DMS 273 treated with DMSO at 0.1 percent for 48 hours (cell line): ENCODE data around the gene GPRIN1.
"Not testable (repeated sequence)": the region's sequence is repeated elsewhere in the genome, so short reads cannot be mapped to it uniquely, and the experiment has no call there.

ENCODE experiments used
- DNase-seq: peaks from one replicate; lab custom pipeline; 2025; lab: John Stamatoyannopoulos, UW

GPRIN1 gene

GRCh38 chr5:176624938-176625337, 15.0 kb upstream of the GPRIN1 start:
- no peak for DNase-seq

GRCh38 chr5:176624142-176624541, 14.2 kb upstream of the GPRIN1 start:
- DNase-seq, result no peak

- DNase-seq, result no peak
Measured at GRCh38 chr5:176621661-176622079, 11.7 kb upstream of the GPRIN1 start.

- no peak for DNase-seq
Measured at GRCh38 chr5:176620333-176620981, 10.5 kb upstream of the GPRIN1 start.

GRCh38 chr5:176619569-176620332, 9.8 kb upstream of the GPRIN1 start:
- no peak for DNase-seq

- DNase-seq, result no peak
Measured at GRCh38 chr5:176619203-176619568, 9.2 kb upstream of the GPRIN1 start.

- DNase-seq, result no peak
Measured at GRCh38 chr5:176618783-176619182, 8.8 kb upstream of the GPRIN1 start.

GRCh38 chr5:176616511-176616910, 6.6 kb upstream of the GPRIN1 start:
- DNase-seq, result no peak

GRCh38 chr5:176614805-176615478, 5.0 kb upstream of the GPRIN1 start:
- DNase-seq, result peak; percentile 30

- DNase-seq, result no peak
Measured at GRCh38 chr5:176612855-176613254, 2.9 kb upstream of the GPRIN1 start.

GRCh38 chr5:176612008-176612407, 2.1 kb upstream of the GPRIN1 start:
- no peak for DNase-seq

- DNase-seq, result no peak
Measured at GRCh38 chr5:176611435-176611834, 1.5 kb upstream of the GPRIN1 start.

- DNase-seq, result no peak
Measured at GRCh38 chr5:176610435-176610773, 448 bp upstream of the GPRIN1 start.

GRCh38 chr5:176608937-176609723, 826 bp downstream of the GPRIN1 start:
- DNase-seq, result no peak

GRCh38 chr5:176608142-176608705, 1.7 kb downstream of the GPRIN1 start:
- no peak for DNase-seq

GRCh38 chr5:176606875-176607274, 3.1 kb downstream of the GPRIN1 start:
- DNase-seq, result no peak

- no peak for DNase-seq
Measured at GRCh38 chr5:176606032-176606431, 3.9 kb downstream of the GPRIN1 start.

GRCh38 chr5:176603091-176603490, 6.9 kb downstream of the GPRIN1 start:
- DNase-seq, result no peak

GRCh38 chr5:176601901-176602482, 8.0 kb downstream of the GPRIN1 start:
- DNase-seq, result no peak

- DNase-seq, result not testable (repeated sequence)
Measured at GRCh38 chr5:176599749-176600430, 10.1 kb downstream of the GPRIN1 start.
